NCI-H2081 (cell line): ENCODE results near the gene B9D1.

ENCODE experiments used
- DNase-seq, 2 experiments: peaks; one replicate each; lab custom pipeline; 2025; lab: John Stamatoyannopoulos, UW

B9D1 gene

GRCh38 chr17:19376811-19377210 is 14.3 kb upstream of the B9D1 start:
- peak in 1 of 2 experiments; percentile 18 for DNase-seq

- DNase-seq, result no peak
Measured at GRCh38 chr17:19375732-19376131, 13.2 kb upstream of the B9D1 start.

- DNase-seq, result no peak
Measured at GRCh38 chr17:19374136-19374535, 11.6 kb upstream of the B9D1 start.

GRCh38 chr17:19372866-19373504 is 10.5 kb upstream of the B9D1 start:
- no peak for DNase-seq

- no peak for DNase-seq
Measured at GRCh38 chr17:19372439-19372838, 9.9 kb upstream of the B9D1 start.

GRCh38 chr17:19372011-19372370 is 9.5 kb upstream of the B9D1 start:
- no peak for DNase-seq

GRCh38 chr17:19371259-19372010 is 8.9 kb upstream of the B9D1 start:
- DNase-seq, result no peak

- no peak for DNase-seq
Measured at GRCh38 chr17:19370493-19370960, 8.0 kb upstream of the B9D1 start.

- DNase-seq, result no peak
Measured at GRCh38 chr17:19369846-19370492, 7.4 kb upstream of the B9D1 start.

- no peak for DNase-seq
Measured at GRCh38 chr17:19369107-19369778, 6.7 kb upstream of the B9D1 start.

GRCh38 chr17:19368229-19368628 is 5.7 kb upstream of the B9D1 start:
- DNase-seq, result no peak

GRCh38 chr17:19366637-19366972 is 4.1 kb upstream of the B9D1 start:
- DNase-seq, result no peak

GRCh38 chr17:19365833-19366636 is 3.5 kb upstream of the B9D1 start:
- DNase-seq, result no peak

- DNase-seq, result no peak
Measured at GRCh38 chr17:19365499-19365817, 2.9 kb upstream of the B9D1 start.

- peak in 1 of 2 experiments; percentile 41 for DNase-seq
Measured at GRCh38 chr17:19364699-19365498, 2.4 kb upstream of the B9D1 start.

GRCh38 chr17:19363460-19364035 is 1.0 kb upstream of the B9D1 start:
- DNase-seq, result no peak

GRCh38 chr17:19363114-19363438 is 553 bp upstream of the B9D1 start:
- DNase-seq, result no peak

- no peak for DNase-seq
Measured at GRCh38 chr17:19361944-19362276, 613 bp downstream of the B9D1 start.

GRCh38 chr17:19361326-19361725 is 1.2 kb downstream of the B9D1 start:
- no peak for DNase-seq

- no peak for DNase-seq
Measured at GRCh38 chr17:19360772-19361171, 1.8 kb downstream of the B9D1 start.

- DNase-seq, result no peak
Measured at GRCh38 chr17:19359856-19360255, 2.7 kb downstream of the B9D1 start.
